ENCODE measurements around the gene CXCL13. TPM values are rescaled to one million over a fixed set of nuclear protein-coding genes. Genes with fewer than 3 reads are reported as not detected.

CXCL13 gene
- total and polyA plus RNA-seq, 2 of the 13 experiments (the other 11 are each of a cell fraction or from before 2014, with no cell fraction given), result not detected

GRCh38 chr4:77636902-77637301, 31.3 kb downstream of the CXCL13 start (continued):
- TF ChIP-seq ZNF639 (CRISPR knock-in tag; conservative IDR thresholded peaks at IDR 0.05) (no peak), ZMYM4 (CRISPR knock-in tag; IDR thresholded peaks at IDR 0.05) (peak; percentile 50; the same call in 1 of the 2 replicates), NRL (CRISPR knock-in tag; IDR thresholded peaks at IDR 0.05; ENCODE audit: borderline replicate concordance) (no peak), TRIM24 (CRISPR knock-in tag; IDR thresholded peaks at IDR 0.05) (peak; percentile 92), ZBTB10 (CRISPR knock-in tag; IDR thresholded peaks at IDR 0.05; ENCODE audit: borderline replicate concordance) (no peak), ZNF605 (CRISPR knock-in tag; IDR thresholded peaks at IDR 0.05) (no peak), HOXD1 (CRISPR knock-in tag; IDR thresholded peaks at IDR 0.05) (no peak), ZNF703 (CRISPR knock-in tag; IDR thresholded peaks at IDR 0.05; ENCODE audit: borderline replicate concordance) (no peak), ZNF333 (CRISPR knock-in tag; IDR thresholded peaks at IDR 0.05; ENCODE audit: borderline replicate concordance) (no peak), ZNF784 (CRISPR knock-in tag; IDR thresholded peaks at IDR 0.05; ENCODE audit: borderline replicate concordance) (no peak), NCOA1 (CRISPR knock-in tag; IDR thresholded peaks at IDR 0.05) (no peak), TRIM22 (IDR thresholded peaks at IDR 0.05) (no peak), KAT8 (CRISPR knock-in tag; IDR thresholded peaks at IDR 0.05) (peak; percentile 63; the same call in 1 of the 2 replicates), ZNF121 (CRISPR knock-in tag; IDR thresholded peaks at IDR 0.05) (no peak), LBX2 (CRISPR knock-in tag; IDR thresholded peaks at IDR 0.05; ENCODE audit: borderline replicate concordance) (no peak), TERF1 (CRISPR knock-in tag; IDR thresholded peaks at IDR 0.05) (no peak), ZNF777 (CRISPR knock-in tag; IDR thresholded peaks at IDR 0.05) (no peak), STAT5B (CRISPR knock-in tag; IDR thresholded peaks at IDR 0.05) (no peak), ZNF543 (CRISPR knock-in tag; IDR thresholded peaks at IDR 0.05) (no peak), ZNF33A (CRISPR knock-in tag; IDR thresholded peaks at IDR 0.05; ENCODE audit: borderline replicate concordance) (no peak), ZNF792 (CRISPR knock-in tag; IDR thresholded peaks at IDR 0.05) (no peak), ZNF274 (CRISPR knock-in tag; IDR thresholded peaks at IDR 0.05) (no peak)
